Tibial nerve (tissue), 4 donors: ENCODE data around the gene HSPB7. TPM values are rescaled to one million over a fixed set of nuclear protein-coding genes. Genes with fewer than 3 reads are reported as not detected.
A peak's percentile ranks its signal among the peaks of the same experiment; 100 is the strongest.

Experiments
- DNase-seq, 2 donors: peaks; one replicate each; pipeline ENCODE4 v3.0.0-alpha.2; 2019; ENCODE audit warnings: low spot score in 2 of 2
- H3K27ac ChIP-seq, 4 donors: fragments of 200-600 bp; sonication (generic) in 3 of 4; one replicate each; pipeline ENCODE4 v1.5.1; 2017 to 2019; ENCODE audit warnings: mild to moderate bottlenecking in 1 of 4
- H3K27me3 ChIP-seq, 2 donors: fragments of 200-600 bp; sonication (generic) in 1 of 2; one replicate each; pipeline versions ENCODE4 v1.5.1 to v1.6.0; 2017 to 2019
- H3K36me3 ChIP-seq, 3 donors: fragments of 200-600 bp; sonication (generic); one replicate each; pipeline ENCODE4 v1.5.1; 2018 to 2019
- H3K4me1 ChIP-seq, 4 donors: fragments of 200-600 bp; sonication (generic) in 3 of 4; one replicate each; pipeline ENCODE4 v1.5.1; 2017 to 2019
- H3K4me3 ChIP-seq, 4 donors: fragments of 200-600 bp; sonication (generic) in 3 of 4; one replicate each; pipeline ENCODE4 v1.5.1; 2017 to 2019; ENCODE audit warnings: mild to moderate bottlenecking in 1 of 4, moderate library complexity in 1 of 4
- H3K9me3 ChIP-seq, 4 donors: fragments of 200-600 bp; sonication (generic) in 3 of 4; one replicate each; pipeline ENCODE4 v1.5.1; 2017 to 2019
- CTCF ChIP-seq, 5 experiments: fragments of 200-600 bp in 3 of 5; fragments of 450-650 bp in 2 of 5; sonication (generic) in 3 of 5; IDR thresholded peaks; one replicate each; pipeline ENCODE4 v1.5.1; 2016 to 2019; ENCODE audit warnings: antibody characterized with exemption in 5 of 5, mild to moderate bottlenecking in 3 of 5, moderate library complexity in 2 of 5
- EP300 ChIP-seq, 2 donors: sonication (generic); formaldehyde crosslinking; IDR thresholded peaks; one replicate each; pipeline ENCODE4 v1.6.1; 2017; ENCODE audit warnings: antibody characterized with exemption in 2 of 2, mild to moderate bottlenecking in 1 of 2
- POLR2A ChIP-seq, 2 donors: fragments of 450-650 bp; IDR thresholded peaks; one replicate each; pipeline ENCODE4 v1.6.1; 2017; ENCODE audit warnings: antibody characterized with exemption in 2 of 2, mild to moderate bottlenecking in 2 of 2, moderate library complexity in 2 of 2
- WGBS, 2 donors: methylation state at CpG; one replicate each; pipeline ENCODE4 v1.1.5; 2018; 5-methylcytosine and 5-hydroxymethylcytosine counted together
- total RNA-seq, 4 donors: library from RNA; depleted of rRNA; stranded (reverse); fragments of >200 nt; gene quantifications; one replicate each; pipeline ENCODE4 v1.1.0, GENCODE V29; 2016

HSPB7 gene
- total RNA-seq, 4 donors from 2014 or later: 10.4 to 42.6 (median 27.6) TPM

- no peak for TF ChIP-seq CTCF (IDR thresholded peaks at IDR 0.05)
- no peak for TF ChIP-seq POLR2A (IDR thresholded peaks at IDR 0.05)
- TF ChIP-seq EP300 (IDR thresholded peaks at IDR 0.05): no peak
- WGBS, 2 donors: 77 to 78% methylated on average over 4 to 9 of the region's 9 CpGs
- no peaks in the 10 kb centered on the region for H3K36me3 ChIP-seq
- H3K4me1 ChIP-seq: no peaks in the 10 kb centered on the region
- H3K9me3 ChIP-seq: no peaks in the 10 kb centered on the region
- H3K27me3 ChIP-seq: no peaks in the 10 kb centered on the region
- H3K27ac ChIP-seq: no peak overlapping the region
- DNase-seq: no peak
- H3K4me3 ChIP-seq: no peak overlapping the region
These were observed 20.7 kb downstream of the HSPB7 start for GRCh38 chr1:15997076-15997585.

- Histone ChIP-seq H3K4me3 (no peak overlapping the region), H3K9me3 (no peaks in the 10 kb centered on the region), H3K27me3 (no peaks in the 10 kb centered on the region), H3K36me3 (no peaks in the 10 kb centered on the region), H3K4me1 (no peaks in the 10 kb centered on the region), H3K27ac (no peak overlapping the region)
- WGBS, 2 donors: 62 to 72% methylated on average over 8 to 11 of the region's 11 CpGs
- DNase-seq: peak in 1 of 2 donors; percentile 61
- TF ChIP-seq CTCF (IDR thresholded peaks at IDR 0.05) (peak; percentile 54 to 96 (median 88)), EP300 (IDR thresholded peaks at IDR 0.05) (peak in 1 of 2 donors; percentile 7), POLR2A (IDR thresholded peaks at IDR 0.05) (no peak)
These were observed 23.1 kb downstream of the HSPB7 start for GRCh38 chr1:15994590-15995351.

DNA sequence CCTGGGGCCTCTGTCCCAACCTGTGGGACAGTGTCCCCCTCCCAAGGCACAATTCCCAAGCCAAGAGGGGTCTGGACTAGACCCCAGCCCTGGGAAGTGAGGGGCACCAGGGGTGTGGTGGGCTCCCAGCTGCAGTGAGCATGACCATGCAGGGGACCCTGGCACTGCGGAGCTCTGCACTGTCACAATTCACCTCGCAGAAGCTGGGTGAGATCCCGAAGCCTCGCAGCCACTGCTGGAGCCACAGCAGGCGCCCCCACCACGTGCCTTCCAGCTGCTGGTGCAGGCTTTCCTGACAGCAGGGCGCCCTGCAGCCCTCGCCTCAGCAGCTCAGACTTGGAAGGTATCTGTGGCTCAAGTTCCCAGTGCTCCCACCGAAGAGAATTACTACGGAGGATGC lies 23.8 kb downstream of the HSPB7 start:
- H3K36me3 ChIP-seq: no peaks in the 10 kb centered on the region
- WGBS, 2 donors: 70 to 89% methylated on average over 4 to 7 of the region's 10 CpGs
- no peaks in the 10 kb centered on the region for H3K4me1 ChIP-seq
- no peaks in the 10 kb centered on the region for H3K27me3 ChIP-seq
- DNase-seq: no peak
- H3K4me3 ChIP-seq: no peak overlapping the region
- no peaks in the 10 kb centered on the region for H3K9me3 ChIP-seq
- no peak overlapping the region for H3K27ac ChIP-seq
- TF ChIP-seq EP300 (IDR thresholded peaks at IDR 0.05) (no peak), CTCF (IDR thresholded peaks at IDR 0.05) (no peak), POLR2A (IDR thresholded peaks at IDR 0.05) (no peak)

DNA sequence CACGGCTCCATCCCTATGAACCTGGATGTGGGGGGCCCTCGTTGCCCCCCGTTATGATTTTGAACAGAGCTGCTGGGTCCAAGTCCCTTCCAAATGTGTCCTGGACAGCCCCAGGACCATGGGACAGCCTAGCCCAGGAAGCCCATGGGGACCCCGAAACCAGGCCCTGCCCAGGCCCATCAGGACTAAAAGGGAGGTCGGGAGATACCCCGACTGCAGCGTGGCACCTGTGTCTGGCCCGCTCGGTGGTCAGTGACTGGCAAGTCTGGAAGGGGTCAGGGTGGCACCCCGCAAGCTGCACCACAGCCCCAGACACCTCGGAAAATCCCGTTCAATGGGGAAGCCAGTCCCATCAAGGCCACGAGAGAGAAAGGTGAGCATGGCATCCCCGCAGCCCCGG lies 24.2 kb downstream of the HSPB7 start:
- H3K27ac ChIP-seq: no peak overlapping the region
- no peaks in the 10 kb centered on the region for H3K27me3 ChIP-seq
- H3K4me3 ChIP-seq: no peak overlapping the region
- H3K4me1 ChIP-seq: no peaks in the 10 kb centered on the region
- TF ChIP-seq CTCF (IDR thresholded peaks at IDR 0.05) (no peak), POLR2A (IDR thresholded peaks at IDR 0.05) (no peak), EP300 (IDR thresholded peaks at IDR 0.05) (no peak)
- WGBS, 2 donors: 83 to 93% methylated on average over 11 to 13 of the region's 15 CpGs
- H3K36me3 ChIP-seq: no peaks in the 10 kb centered on the region
- no peak for DNase-seq
- no peaks in the 10 kb centered on the region for H3K9me3 ChIP-seq
